Left colon (tissue), 2 donors: ENCODE measurements around the gene C4orf51. TPM values are rescaled to one million over a fixed set of nuclear protein-coding genes. Genes with fewer than 3 reads are reported as not detected.
"Not testable (repeated sequence)": the region's sequence is repeated elsewhere in the genome, so short reads cannot be mapped to it uniquely, and the experiment has no call there.

Experiments used
- ATAC-seq: fragments of 200-7000 bp; cut with Tn5 transposase; one replicate; pipeline ENCODE4 v1.9.1; 2020; ENCODE audit warnings: mild to moderate bottlenecking, moderate library complexity
- DNase-seq, 2 donors: peaks; one replicate each; pipeline ENCODE4 v3.0.0-alpha.2; 2020
- intact Hi-C, 2 donors: fragments of 100-400 bp; cut with DNase I in 1 of 2; cut with micrococcal nuclease in 1 of 2; formaldehyde crosslinking; loops; one replicate each; pipeline versions ENCODE4 v1.11.2 to v1.14.0; 2022; cut with DNase I, micrococcal nuclease
- long read RNA-seq: library from polyadenylated mRNA; unstranded; transcript quantifications from one replicate; pipeline ENCODE4 v2.0.0, GENCODE V29; 2021
- total RNA-seq, 2 donors: library from RNA; stranded (reverse); fragmentation: NEBNext Ultra II Directional; extraction: Animal tissue kit (Norgen Biotek cat#: 25700); gene quantifications; one replicate each; pipeline ENCODE4 v1.2.1, GENCODE V29; 2021
- donor health status: DM: no; HTN: no; CAD: no.
- donor health status: DM: yes; HTN: yes; CAD: no.

The C4orf51 gene
- total RNA-seq, result not detected
- long read RNA-seq, partial matches to known transcripts, result 0 of 1 reads
- long read RNA-seq, other reads (novel, unspliced or antisense), result 1 of 1 reads

- intact Hi-C loops, result no loop called here
- peak; percentile 88 for ATAC-seq
- DNase-seq, result peak in 1 of 2 donors; percentile 22
These were observed at the start of gene C4orf51 for GRCh38 chr4:145679991-145680455. Gene C4orf51, plus strand, starts transcription at chr4:145680146. Its CDS starts 58 bp downstream, at chr4:145680204.

DNA sequence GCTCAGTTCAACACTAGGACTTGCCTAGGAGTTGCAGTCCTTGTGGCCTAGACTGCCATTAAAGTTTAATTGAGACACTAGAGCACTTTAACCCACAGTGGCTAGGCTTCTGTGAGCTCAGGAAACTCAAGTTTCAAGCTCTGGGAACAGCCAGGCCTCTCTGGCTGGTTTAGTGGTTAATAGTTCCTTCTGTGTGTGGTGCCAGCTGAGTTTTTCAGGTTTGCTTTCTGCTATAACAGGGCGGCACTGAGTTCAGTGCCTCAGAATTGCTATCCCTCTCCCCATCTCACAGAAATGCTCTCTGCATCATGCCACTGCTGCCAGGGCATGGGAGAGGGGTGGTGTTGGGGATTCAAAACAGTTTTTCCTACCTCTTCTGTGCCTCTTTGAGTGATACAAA is 44.8 kb upstream of the C4orf51 start:
- no peak for DNase-seq
- intact Hi-C loops, result no loop called here
- ATAC-seq, result no peak

- intact Hi-C loops, result no loop called here
- ATAC-seq, result no peak
These were observed 44.3 kb upstream of the C4orf51 start for GRCh38 chr4:145635630-145636029.

GRCh38 chr4:145639186-145639698 is 40.7 kb upstream of the C4orf51 start:
- DNase-seq (no peak), ATAC-seq (no peak)
- intact Hi-C loops, result no loop called here

More at GRCh38 chr4:145635630-145636029, 44.3 kb upstream of the C4orf51 start:
- no peak for DNase-seq

GRCh38 chr4:145640236-145640635 is 39.7 kb upstream of the C4orf51 start:
- DNase-seq, ATAC-seq, intact Hi-C loops: not testable (repeated sequence)

DNA sequence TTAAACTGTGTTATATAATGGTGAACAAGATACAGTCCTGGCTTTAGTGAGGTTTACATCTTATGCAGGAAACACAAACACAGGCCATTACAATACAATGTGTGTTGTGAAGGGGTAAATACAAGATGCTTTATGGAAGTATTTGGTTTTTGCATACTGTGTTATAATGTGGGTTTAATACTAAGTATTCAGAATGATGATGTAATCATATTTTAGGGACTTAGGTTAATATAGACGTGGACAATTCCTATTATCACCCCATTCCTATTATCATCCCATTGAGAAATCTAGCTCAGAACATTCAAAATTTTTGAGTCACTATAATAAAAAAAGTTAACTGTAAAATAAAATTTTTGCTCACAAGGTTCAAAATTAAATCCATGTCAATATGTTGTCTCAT is 36.7 kb upstream of the C4orf51 start:
- ATAC-seq (no peak), DNase-seq (no peak)
- intact Hi-C loops, result no loop called here

GRCh38 chr4:145644699-145645098 is 35.2 kb upstream of the C4orf51 start:
- intact Hi-C loops, result no loop called here
- DNase-seq (no peak), ATAC-seq (no peak)

- intact Hi-C loops, result no loop called here
- no peak for DNase-seq
- no peak for ATAC-seq
These were observed 23.8 kb upstream of the C4orf51 start for GRCh38 chr4:145656156-145656555.

DNA sequence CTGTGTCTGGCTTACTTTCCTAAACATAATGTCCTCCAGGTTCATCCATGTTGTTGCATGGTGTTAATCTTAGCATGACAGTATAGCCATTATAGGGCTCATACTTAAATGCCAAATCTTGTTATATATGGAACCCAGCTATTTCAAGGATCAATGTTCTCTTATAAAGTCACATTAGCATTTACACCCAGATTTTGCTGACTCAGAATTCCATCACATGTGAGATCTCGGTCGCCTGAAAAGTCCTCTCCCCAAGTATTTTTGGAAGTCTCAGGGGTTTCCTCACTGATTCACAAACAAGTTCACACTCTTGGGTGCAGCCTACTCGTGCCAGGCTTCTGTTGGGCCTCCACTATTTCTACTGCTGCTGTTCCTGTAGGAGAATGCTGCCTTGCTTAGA is 19.9 kb upstream of the C4orf51 start:
- ATAC-seq (no peak), DNase-seq (no peak)
- intact Hi-C loops, result no loop called here

DNA sequence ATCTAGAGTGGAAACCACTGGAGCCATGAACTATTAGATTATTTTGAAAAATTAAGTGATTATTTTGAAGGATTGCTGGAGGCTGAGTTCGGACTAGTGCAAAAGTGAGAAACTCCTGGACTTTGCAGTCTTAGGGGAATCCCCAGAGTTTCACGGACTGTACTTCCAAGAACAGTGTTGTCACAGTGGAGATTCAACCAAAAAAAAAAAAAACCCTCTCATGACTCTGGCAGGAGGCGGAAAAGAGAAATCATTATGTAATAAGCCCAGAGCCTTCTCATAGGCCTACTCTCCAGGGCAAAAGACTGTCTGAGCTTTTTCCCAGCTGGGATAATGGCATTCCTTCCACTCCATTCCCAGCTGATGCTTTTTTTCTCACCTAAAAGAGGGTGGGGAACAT is 16.8 kb upstream of the C4orf51 start:
- no peak for DNase-seq
- no peak for ATAC-seq
- intact Hi-C loops, result no loop called here

DNA sequence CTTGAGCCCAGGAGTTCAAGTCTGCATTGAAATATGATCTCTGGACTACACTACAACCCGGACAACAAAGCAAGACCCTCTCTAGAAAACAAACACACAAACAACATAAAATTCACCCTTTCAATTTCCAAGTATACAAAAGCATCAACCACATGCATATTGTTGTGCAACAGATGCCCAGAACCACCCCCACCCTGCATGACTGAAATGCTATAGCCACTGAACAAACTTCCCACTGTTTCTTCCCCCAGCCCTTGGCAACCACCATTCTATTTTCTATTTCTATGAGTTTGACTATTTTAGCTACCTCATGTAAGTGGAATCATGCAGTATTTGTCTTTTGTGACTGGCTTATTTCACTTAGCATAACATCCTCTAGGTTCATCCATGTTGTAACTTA is 14.2 kb upstream of the C4orf51 start:
- no peak for ATAC-seq

DNA sequence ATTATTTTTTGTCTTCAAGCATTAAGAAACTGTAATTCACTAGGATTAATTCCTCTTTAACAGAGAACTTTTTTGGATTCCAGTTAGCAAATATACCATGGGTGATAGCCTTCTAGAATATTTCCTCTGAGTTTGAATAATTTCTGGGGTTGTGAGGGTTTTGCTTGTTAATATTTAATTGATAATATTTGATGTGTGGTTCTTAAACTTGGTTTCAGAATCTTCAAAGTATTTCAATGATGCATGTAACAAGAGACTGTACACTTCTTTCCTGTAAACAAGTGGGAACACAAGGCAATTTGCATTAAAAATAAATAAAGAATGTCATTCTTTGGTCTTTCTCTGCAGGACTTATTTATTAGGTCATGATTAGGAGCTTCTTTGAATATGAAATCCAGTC is 9.5 kb upstream of the C4orf51 start:
- ATAC-seq (no peak), DNase-seq (no peak)
- intact Hi-C loops, result no loop called here

More for the DNA sequence above, 14.2 kb upstream of the C4orf51 start:
- intact Hi-C loops, result no loop called here
- DNase-seq, result no peak

DNA sequence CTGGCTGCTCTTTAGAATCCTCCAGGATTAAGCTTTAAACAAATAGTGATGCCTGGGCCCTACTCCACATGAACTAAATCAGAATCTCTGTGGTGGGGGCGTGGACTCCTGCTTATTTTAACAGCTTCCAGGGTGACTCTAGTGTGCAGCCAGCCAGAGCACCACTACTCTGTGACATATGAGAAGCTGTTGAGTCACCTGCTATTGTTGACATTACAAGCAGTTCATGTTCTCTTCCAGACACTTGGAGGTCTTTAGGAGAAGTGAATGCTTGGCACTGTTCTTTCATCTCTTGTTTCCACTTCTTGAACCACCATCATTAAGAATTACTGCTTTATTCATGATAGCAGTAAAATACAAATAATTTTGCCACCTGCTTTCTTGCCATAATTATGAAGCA is 426 bp upstream of the C4orf51 start:
- ATAC-seq, result peak; percentile 78
- peak; percentile 6 to 34 for DNase-seq
- intact Hi-C loops, result no loop called here

DNA sequence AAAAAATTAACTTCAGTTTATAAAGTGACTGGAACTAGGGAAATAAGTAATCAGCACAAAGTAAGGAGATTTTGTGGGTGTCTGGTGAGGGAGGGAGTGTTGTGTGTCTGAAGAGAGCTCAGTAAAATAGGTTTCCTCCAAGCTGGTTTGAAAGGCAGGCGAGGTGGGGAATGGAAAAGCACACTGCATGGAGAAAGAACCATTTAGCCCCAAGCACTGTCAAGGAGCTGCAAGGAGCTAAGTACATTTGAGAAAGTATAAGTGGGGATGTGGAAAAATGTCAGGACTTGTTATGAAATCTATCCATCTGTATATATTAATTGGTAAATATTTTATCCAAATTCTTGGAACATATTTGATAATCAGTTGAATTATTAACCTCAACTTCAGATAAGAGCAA is 956 bp downstream of the C4orf51 start:
- intact Hi-C loops, result no loop called here
- DNase-seq (no peak), ATAC-seq (no peak)

DNA sequence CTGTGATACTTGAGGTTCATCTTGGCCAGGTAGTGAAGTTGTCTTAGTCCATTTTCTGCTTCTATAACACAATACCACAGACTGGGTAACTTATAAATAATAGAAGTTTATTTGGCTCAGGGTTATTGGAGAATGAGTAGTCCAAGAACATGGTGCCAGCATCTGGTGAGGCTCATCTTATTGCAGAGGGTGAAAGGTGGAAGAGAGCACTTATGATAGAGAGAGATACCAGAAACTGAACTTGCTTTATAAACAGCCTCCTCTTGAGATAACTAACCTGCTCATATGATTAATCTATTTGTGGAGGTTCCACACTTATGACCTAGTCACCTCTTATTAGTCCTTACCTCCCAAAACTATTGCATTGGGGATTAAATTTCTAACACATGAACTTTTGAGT is 1.6 kb downstream of the C4orf51 start:
- no peak for ATAC-seq
- intact Hi-C loops, result no loop called here
- no peak for DNase-seq

DNA sequence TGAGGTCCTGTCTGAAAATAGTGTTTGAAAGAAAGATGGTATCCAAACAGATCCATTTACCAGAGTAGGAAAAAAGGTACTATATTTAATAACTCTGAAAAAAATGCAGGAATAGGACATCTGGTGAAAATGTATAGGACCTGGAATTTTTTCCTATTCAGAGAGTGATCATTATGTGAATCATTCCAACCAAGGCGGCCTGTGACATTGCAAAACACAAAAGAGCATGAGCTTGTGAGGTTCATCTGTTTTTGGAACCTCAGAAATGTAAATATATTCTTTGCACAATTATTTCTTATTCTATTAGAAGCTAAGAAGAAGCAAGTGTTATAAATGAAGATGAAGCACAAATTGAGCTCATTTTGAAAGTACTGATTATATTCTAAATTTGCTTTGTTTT is 2.0 kb downstream of the C4orf51 start:
- ATAC-seq (no peak), DNase-seq (no peak)
- intact Hi-C loops, result no loop called here

DNA sequence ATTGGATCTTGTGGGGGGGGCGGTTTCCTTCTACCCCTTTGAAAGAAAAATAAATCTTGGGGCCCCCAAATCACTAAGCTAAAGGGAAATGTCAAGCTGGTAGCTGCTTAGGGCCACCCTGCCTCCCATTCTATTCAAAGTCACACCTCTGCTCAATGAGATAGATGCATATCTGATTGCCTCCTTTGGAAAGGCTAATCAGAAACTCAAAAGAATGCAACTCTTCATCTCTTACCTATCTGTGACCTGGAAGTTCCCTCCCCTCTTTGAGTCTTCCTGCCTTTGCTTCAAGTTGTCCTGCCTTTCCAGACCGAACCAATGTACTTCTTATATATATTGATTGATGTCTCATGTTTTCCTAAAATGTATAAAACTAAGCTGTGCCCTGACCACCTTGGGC is 7.0 kb downstream of the C4orf51 start:
- ATAC-seq, result no peak
- intact Hi-C loops, result no loop called here
- DNase-seq, result no peak

- ATAC-seq (no peak), DNase-seq (no peak)
- intact Hi-C loops, result no loop called here
These were observed 10.7 kb downstream of the C4orf51 start for GRCh38 chr4:145690610-145691009.

DNA sequence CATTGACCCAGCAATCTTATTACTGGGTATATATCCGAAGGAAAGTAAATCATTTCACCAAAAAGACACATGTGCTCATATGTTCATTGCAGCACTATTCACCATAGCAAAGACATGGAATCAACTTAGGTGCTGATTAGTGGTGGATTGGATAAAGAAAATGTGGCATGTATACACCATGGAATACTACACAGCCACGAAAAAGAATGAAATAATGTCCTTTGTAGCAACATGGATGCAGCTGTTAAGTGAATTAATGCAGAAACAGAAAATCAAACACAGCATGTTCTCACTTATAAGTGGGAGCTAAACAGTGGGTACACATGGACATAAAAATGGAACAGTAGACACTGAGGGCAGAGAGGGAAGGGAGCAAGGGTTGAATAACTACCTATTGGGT is 11.5 kb downstream of the C4orf51 start:
- intact Hi-C loops, DNase-seq, ATAC-seq: not testable (repeated sequence)

GRCh38 chr4:145694929-145695328 is 15.0 kb downstream of the C4orf51 start:
- DNase-seq (no peak), ATAC-seq (no peak)
- intact Hi-C loops, result no loop called here

GRCh38 chr4:145697332-145697731 is 17.4 kb downstream of the C4orf51 start:
- intact Hi-C loops, result no loop called here
- ATAC-seq (no peak), DNase-seq (no peak)
